H1 (cell line): ENCODE measurements around the gene GRAMD4. TPM values are rescaled to one million over a fixed set of nuclear protein-coding genes. Genes with fewer than 3 reads are reported as not detected.

Experiments
- CTCF ChIA-PET: fragments of 300-600 bp; sonication (Branson Sonifier 250); formaldehyde crosslinking; loops from one replicate; lab custom pipeline; 2021; ENCODE audit not compliant: partially characterized antibody; lab: Charles Lee
- POLR2A ChIA-PET: fragments of 300-600 bp; sonication (Branson Sonifier 250); formaldehyde crosslinking; loops from one replicate; lab custom pipeline; 2021; ENCODE audit warnings: inconsistent platforms; ENCODE audit not compliant: partially characterized antibody; lab: Charles Lee
- DNase-seq, 2 experiments: peaks; one replicate each; pipeline versions ENCODE4 v3.0.0 to v3.0.0-alpha.2; 2010 to 2022; ENCODE audit warnings: low spot score in 2 of 2, low read depth in 1 of 2, mixed read lengths in 1 of 2
- FAIRE-seq: peaks from 2 replicates; lab custom pipeline; 2011; peaks lifted over from hg19 to GRCh38; lab: Jason Lieb, UNC
- H2AFZ ChIP-seq: 2 replicates; pipeline ENCODE4 v1.8.1; 2012; ENCODE audit warnings: low read length, inconsistent platforms
- H2AK5ac ChIP-seq: 2 replicates; pipeline ENCODE4 v1.6.1; 2013; ENCODE audit warnings: low read depth, low read length
- H2BK120ac ChIP-seq: replicated peaks from 2 replicates; pipeline ENCODE3; 2013; ENCODE audit warnings: low read depth, low read length, inconsistent platforms
- H2BK12ac ChIP-seq: 2 replicates; pipeline ENCODE4 v1.6.1; 2013; ENCODE audit warnings: low read depth, low read length
- H2BK15ac ChIP-seq: 2 replicates; pipeline ENCODE4 v1.6.1; 2013; ENCODE audit warnings: low read length
- H2BK20ac ChIP-seq: 2 replicates; pipeline ENCODE4 v1.6.1; 2013; ENCODE audit warnings: low read length
- H2BK5ac ChIP-seq: 2 replicates; pipeline ENCODE4 v1.6.1; 2013; ENCODE audit warnings: low read depth, low read length
- H3K14ac ChIP-seq: 2 replicates; pipeline ENCODE4 v1.6.1; 2013; ENCODE audit warnings: inconsistent platforms; ENCODE audit not compliant: insufficient read length
- H3K18ac ChIP-seq: 2 replicates; pipeline ENCODE4 v1.6.1; 2013; ENCODE audit warnings: low read length; ENCODE audit errors: extremely low read depth
- H3K23ac ChIP-seq: 2 replicates; pipeline ENCODE4 v1.6.1; 2013; ENCODE audit warnings: inconsistent platforms; ENCODE audit not compliant: insufficient read length
- H3K23me2 ChIP-seq: 2 replicates; pipeline ENCODE4 v1.6.1; 2013; ENCODE audit warnings: low read depth, low read length
- H3K27ac ChIP-seq: 2 replicates; pipeline ENCODE4 v1.6.1; 2011; ENCODE audit warnings: low read depth, low read length, inconsistent platforms
- H3K27me3 ChIP-seq, 4 experiments: replicated peaks in 1 of 4; 1 replicate in 1 of 4; 2 replicates in 3 of 4; pipeline versions ENCODE4 v1.6.1 to v1.8.1; 2011 to 2013; ENCODE audit warnings: low read length in 3 of 4, mild to moderate bottlenecking in 3 of 4, inconsistent platforms in 2 of 4, mixed read lengths in 2 of 4, moderate library complexity in 1 of 4; ENCODE audit not compliant: control insufficient read depth in 3 of 4, insufficient read depth in 3 of 4; ENCODE audit errors: extremely low read depth in 1 of 4
- H3K36me3 ChIP-seq, 4 experiments: 2 replicates each; pipeline versions ENCODE4 v1.6.1 to v1.8.1; 2011 to 2013; ENCODE audit warnings: mild to moderate bottlenecking in 4 of 4, low read length in 3 of 4, moderate library complexity in 2 of 4, control low read depth in 1 of 4, inconsistent platforms in 1 of 4; ENCODE audit not compliant: insufficient read depth in 4 of 4, control insufficient read depth in 2 of 4
- H3K4ac ChIP-seq: replicated peaks from 2 replicates; pipeline ENCODE3; 2013; ENCODE audit warnings: low read length, low read depth, mixed read lengths, inconsistent platforms; ENCODE audit not compliant: insufficient read length
- H3K4me1 ChIP-seq, 4 experiments: replicated peaks in 1 of 4; 1 replicate in 1 of 4; 2 replicates in 3 of 4; pipeline versions ENCODE4 v1.6.1 to v1.8.1; 2011 to 2013; ENCODE audit warnings: low read length in 3 of 4, inconsistent platforms in 2 of 4, mixed read lengths in 1 of 4; ENCODE audit not compliant: insufficient read depth in 4 of 4, control insufficient read depth in 3 of 4
- H3K4me2 ChIP-seq, 2 experiments: 2 replicates each; pipeline versions ENCODE4 v1.6.1 to v1.8.1; 2011 to 2013; ENCODE audit warnings: low read depth in 2 of 2, low read length in 2 of 2, control low read depth in 1 of 2, inconsistent platforms in 1 of 2, mild to moderate bottlenecking in 1 of 2; ENCODE audit not compliant: insufficient read depth in 1 of 2
- H3K4me3 ChIP-seq, 4 experiments: fragments of 200-600, 300-600 bp in 1 of 4; sonication (generic), shearing (Covaris generic), sonication (Bioruptor Twin) in 1 of 4; 2 replicates each; pipeline versions ENCODE4 v1.5.1 to v1.8.1; 2011 to 2016; ENCODE audit warnings: low read length in 4 of 4, low read depth in 3 of 4, control low read depth in 2 of 4, inconsistent platforms in 2 of 4, mild to moderate bottlenecking in 2 of 4, mixed read lengths in 1 of 4, moderate library complexity in 1 of 4; ENCODE audit not compliant: insufficient read depth in 2 of 4; ENCODE audit errors: extremely low read depth in 1 of 4
- H3K56ac ChIP-seq: replicated peaks from 2 replicates; pipeline ENCODE3; 2013; ENCODE audit warnings: low read depth, mild to moderate bottlenecking, mixed read lengths, low read length, inconsistent platforms; ENCODE audit not compliant: insufficient read length
- H3K79me1 ChIP-seq: 2 replicates; pipeline ENCODE4 v1.6.1; 2013; ENCODE audit warnings: low read depth, low read length, control low read depth
- H3K79me2 ChIP-seq, 2 experiments: 2 replicates each; pipeline versions ENCODE4 v1.6.1 to v1.8.1; 2012 to 2013; ENCODE audit warnings: low read length in 2 of 2, mild to moderate bottlenecking in 2 of 2, inconsistent platforms in 1 of 2; ENCODE audit not compliant: insufficient read depth in 2 of 2, control insufficient read depth in 1 of 2
- H3K9ac ChIP-seq, 4 experiments: replicated peaks in 1 of 4; 1 replicate in 1 of 4; 2 replicates in 3 of 4; pipeline versions ENCODE4 v1.6.1 to v1.8.1; 2011 to 2013; ENCODE audit warnings: low read depth in 3 of 4, low read length in 3 of 4, control low read depth in 2 of 4, mild to moderate bottlenecking in 2 of 4, moderate library complexity in 2 of 4, inconsistent platforms in 1 of 4; ENCODE audit errors: extremely low read depth in 1 of 4
- H3K9me3 ChIP-seq, 2 experiments: 2 replicates each; pipeline versions ENCODE4 v1.6.1 to v1.8.1; 2012 to 2013; ENCODE audit warnings: mild to moderate bottlenecking in 2 of 2, moderate library complexity in 2 of 2, control low read depth in 1 of 2, inconsistent platforms in 1 of 2, low read depth in 1 of 2, low read length in 1 of 2, mixed read lengths in 1 of 2; ENCODE audit not compliant: insufficient read depth in 2 of 2
- H4K20me1 ChIP-seq, 2 experiments: replicated peaks in 1 of 2; 2 replicates each; pipeline versions ENCODE3 to v1.8.1; 2011 to 2013; ENCODE audit warnings: inconsistent platforms in 2 of 2, low read length in 2 of 2, mild to moderate bottlenecking in 1 of 2; ENCODE audit not compliant: insufficient read depth in 2 of 2, control insufficient read depth in 1 of 2
- H4K5ac ChIP-seq: 2 replicates; pipeline ENCODE4 v1.6.1; 2013; ENCODE audit warnings: low read length, low read depth, mixed read lengths, inconsistent platforms; ENCODE audit not compliant: insufficient read length
- H4K8ac ChIP-seq: 2 replicates; pipeline ENCODE4 v1.8.0; 2013; ENCODE audit warnings: mild to moderate bottlenecking, moderate library complexity, low read length, inconsistent platforms; ENCODE audit not compliant: insufficient read depth; ENCODE audit errors: extremely low read depth
- H4K91ac ChIP-seq: replicated peaks from 2 replicates; pipeline ENCODE3; 2013; ENCODE audit warnings: low read length, mixed read lengths, inconsistent platforms; ENCODE audit not compliant: insufficient read length
- POLR2A ChIP-seq, 2 experiments: IDR thresholded peaks; 1 replicate in 1 of 2; 2 replicates in 1 of 2; pipeline ENCODE4 v1.6.1; 2011; ENCODE audit warnings: low read depth in 2 of 2, low read length in 2 of 2, mild to moderate bottlenecking in 2 of 2; ENCODE audit errors: control extremely low read depth in 1 of 2
- SUZ12 ChIP-seq: fragments of 200-600 bp; sonication (generic); IDR thresholded peaks from 2 replicates; pipeline ENCODE4 v1.6.1; 2012; ENCODE audit warnings: mild to moderate bottlenecking, inconsistent platforms, low read length, moderate library complexity, mixed read lengths
- whole genome bisulfite sequencing, 2 experiments: shearing (Covaris generic) in 1 of 2; methylation state at CpG; one replicate each; pipeline versions ENCODE4 v1.1.6 to v1.1.7; 2013 to 2015; ENCODE audit warnings: low lambda C conversion rate in 2 of 2, mixed read lengths in 2 of 2, inconsistent platforms in 1 of 2, low coverage in 1 of 2, missing lambda C conversion rate in 1 of 2; ENCODE audit not compliant: insufficient replicate concordance in 2 of 2, insufficient coverage in 1 of 2, insufficient read length in 1 of 2; ENCODE audit errors: extremely low coverage in 1 of 2, missing lambda C conversion rate in 1 of 2; 5-methylcytosine and 5-hydroxymethylcytosine counted together
- polyA plus RNA-seq, 7 experiments: library from polyadenylated mRNA; depleted of rRNA in 3 of 7; stranded (reverse) in 5 of 7; unstranded in 2 of 7; fragments of >200 nt in 5 of 7; fragments of 200-250 nt in 2 of 7; gene quantifications; 1 replicate in 5 of 7; 2 replicates in 1 of 7; 4 replicates in 1 of 7; pipeline versions ENCODE4 v1.2.1 to v1.2.3, GENCODE V29; 2011 to 2013; ENCODE audit warnings: missing spikeins in 2 of 7, mixed read lengths in 2 of 7
- total RNA-seq: library from RNA; stranded (reverse); fragmentation: NEBNext Ultra II Directional; extraction: Animal tissue kit (Norgen Biotek cat#: 25700); gene quantifications from 2 replicates; pipeline ENCODE4 v1.2.1, GENCODE V29; 2021

GRAMD4 gene
- total and polyA plus RNA-seq, 2 of the 8 experiments (the other 6 are each of a cell fraction or from before 2014, with no cell fraction given) = 7.9 to 25.6 TPM

- no peak for FAIRE-seq
Measured at GRCh38 chr22:46682011-46682731, 62.0 kb downstream of the GRAMD4 start.

More at GRCh38 chr22:46682011-46682731, 62.0 kb downstream of the GRAMD4 start:
- no peak overlapping the region for H2BK20ac ChIP-seq
- H2BK15ac ChIP-seq = no peak overlapping the region
- POLR2A ChIA-PET = interaction anchor here (0.6 to 1.4 kb wide), 7 partner anchors 16 to 118 kb away, joined by 3 to 4 read pairs (median 3); no protein-coding TSS in a partner anchor
- no peak overlapping the region for H2AFZ ChIP-seq
- no peak overlapping the region for H3K9ac ChIP-seq
- H2BK5ac ChIP-seq = no peak overlapping the region
- no peaks in the 10 kb centered on the region for H3K9me3 ChIP-seq
- H3K4me3 ChIP-seq = no peak overlapping the region
- no peak overlapping the region for H3K4me2 ChIP-seq
- H3K4me1 ChIP-seq = no peaks in the 10 kb centered on the region
- no peak overlapping the region for H3K23ac ChIP-seq
- no peak overlapping the region for H2BK120ac ChIP-seq
- no peak overlapping the region for H3K56ac ChIP-seq
- H2AK5ac ChIP-seq = no peak overlapping the region
- no peaks in the 10 kb centered on the region for H3K79me1 ChIP-seq
- H3K23me2 ChIP-seq = peaks cover 3% of the 10 kb centered on the region; the same call in 1 of the 2 replicates
- WGBS, 2 experiments = 91% methylated on average over 19 of the region's 19 CpGs; no CpG with 5 or more reads in 1 of the 2 experiments
- CTCF ChIA-PET = interaction anchor here (0.7 to 4.1 kb wide), 22 partner anchors 10 to 346 kb away, joined by 3 to 32 read pairs (median 4); no protein-coding TSS in a partner anchor
- H3K27ac ChIP-seq = no peak overlapping the region
- H2BK12ac ChIP-seq = no peak overlapping the region
- no peak for DNase-seq
- no peak overlapping the region for H3K14ac ChIP-seq
- no peaks in the 10 kb centered on the region for H3K27me3 ChIP-seq
- H3K79me2 ChIP-seq = no peaks in the 10 kb centered on the region
- no peak overlapping the region for H4K8ac ChIP-seq
- H4K5ac ChIP-seq = no peak overlapping the region
- no peak overlapping the region for H3K18ac ChIP-seq
- TF ChIP-seq POLR2A (IDR thresholded peaks at IDR 0.05; ENCODE audit: control extremely low read depth in 1 of 2, low read depth in 2 of 2, low read length in 2 of 2) (peak in 1 of 2 experiments; percentile 31; a peak in 1 of 3 replicates), SUZ12 (no peak)
- no peaks in the 10 kb centered on the region for H4K20me1 ChIP-seq
- H3K4ac ChIP-seq = no peak overlapping the region
- H4K91ac ChIP-seq = no peak overlapping the region
- peaks cover 0 to 15% (median 3%) of the 10 kb centered on the region in 4 experiments; a peak in 4 of 8 replicates for H3K36me3 ChIP-seq
